Trophoblast cell (in vitro differentiated cells and primary cell): ENCODE results near the gene KRAS. TPM values are rescaled to one million over a fixed set of nuclear protein-coding genes. Genes with fewer than 3 reads are reported as not detected.
A peak's percentile ranks its signal among the peaks of the same experiment; 100 is the strongest.

Experiments
- DNase-seq, 2 donors: peaks; one replicate each; pipeline ENCODE4 v3.0.0-alpha.2; 2016
- H2AFZ ChIP-seq: 2 replicates; pipeline ENCODE4 v1.6.1; 2013; ENCODE audit warnings: low read length, moderate library complexity, mild to moderate bottlenecking; ENCODE audit not compliant: insufficient read depth, poor library complexity
- H2AK5ac ChIP-seq: 2 replicates; pipeline ENCODE4 v1.6.1; 2013; ENCODE audit warnings: mild to moderate bottlenecking, low read length
- H2BK120ac ChIP-seq: 2 replicates; pipeline ENCODE4 v1.6.1; 2013; ENCODE audit warnings: low read length, mild to moderate bottlenecking, moderate library complexity; ENCODE audit not compliant: insufficient read depth, poor library complexity
- H2BK12ac ChIP-seq: 2 replicates; pipeline ENCODE4 v1.6.1; 2013; ENCODE audit warnings: mild to moderate bottlenecking, low read length, moderate library complexity
- H2BK5ac ChIP-seq: 2 replicates; pipeline ENCODE4 v1.6.1; 2013; ENCODE audit warnings: low read length, low read depth, moderate library complexity, mild to moderate bottlenecking; ENCODE audit not compliant: poor library complexity
- H3K14ac ChIP-seq: 2 replicates; pipeline ENCODE4 v1.6.1; 2013; ENCODE audit warnings: mild to moderate bottlenecking, low read length
- H3K18ac ChIP-seq: 2 replicates; pipeline ENCODE4 v1.6.1; 2013; ENCODE audit warnings: mild to moderate bottlenecking, low read length
- H3K23ac ChIP-seq: 2 replicates; pipeline ENCODE4 v1.6.1; 2013; ENCODE audit warnings: low read length
- H3K27ac ChIP-seq: 2 replicates; pipeline ENCODE4 v1.5.1; 2013; ENCODE audit warnings: low read depth, mild to moderate bottlenecking, inconsistent platforms, low read length, moderate library complexity
- H3K27me3 ChIP-seq: 2 replicates; pipeline ENCODE4 v1.6.1; 2013; ENCODE audit warnings: inconsistent platforms, mild to moderate bottlenecking, low read length, moderate library complexity; ENCODE audit not compliant: insufficient read depth
- H3K36me3 ChIP-seq, 2 experiments: 1 replicate in 1 of 2; 2 replicates in 1 of 2; pipeline ENCODE4 v1.6.1; 2013; ENCODE audit warnings: low read length in 2 of 2, mild to moderate bottlenecking in 2 of 2, moderate library complexity in 1 of 2; ENCODE audit not compliant: insufficient read depth in 2 of 2, control insufficient read depth in 1 of 2
- H3K4ac ChIP-seq: 2 replicates; pipeline ENCODE4 v1.6.1; 2013; ENCODE audit warnings: low read depth, mild to moderate bottlenecking, low read length, moderate library complexity
- H3K4me1 ChIP-seq, 2 experiments: 1 replicate in 1 of 2; 2 replicates in 1 of 2; pipeline ENCODE4 v1.6.1; 2013; ENCODE audit warnings: low read length in 2 of 2, mild to moderate bottlenecking in 2 of 2, moderate library complexity in 1 of 2; ENCODE audit not compliant: insufficient read depth in 2 of 2, control insufficient read depth in 1 of 2
- H3K4me2 ChIP-seq: 2 replicates; pipeline ENCODE4 v1.6.1; 2013; ENCODE audit warnings: inconsistent platforms, mild to moderate bottlenecking, low read length, moderate library complexity
- H3K4me3 ChIP-seq: 2 replicates; pipeline ENCODE4 v1.5.1; 2013; ENCODE audit warnings: mild to moderate bottlenecking, low read depth, low read length, inconsistent platforms
- H3K79me1 ChIP-seq: one replicate; pipeline ENCODE4 v1.6.1; 2013; ENCODE audit warnings: low read length
- H3K79me2 ChIP-seq: 2 replicates; pipeline ENCODE4 v1.6.1; 2013; ENCODE audit warnings: low read length, mild to moderate bottlenecking; ENCODE audit not compliant: control insufficient read depth, insufficient read depth, poor library complexity
- H3K9ac ChIP-seq: 2 replicates; pipeline ENCODE4 v1.6.1; 2013; ENCODE audit warnings: mild to moderate bottlenecking, low read length
- H3K9me3 ChIP-seq: 2 replicates; pipeline ENCODE4 v1.6.1; 2013; ENCODE audit warnings: low read depth, mild to moderate bottlenecking, control low read depth, inconsistent platforms, low read length; ENCODE audit not compliant: insufficient read depth
- H4K12ac ChIP-seq: 2 replicates; pipeline ENCODE4 v1.6.1; 2013; ENCODE audit warnings: low read depth, mild to moderate bottlenecking, low read length, moderate library complexity
- H4K8ac ChIP-seq: 2 replicates; pipeline ENCODE4 v1.6.1; 2013; ENCODE audit warnings: low read depth, mild to moderate bottlenecking, low read length, moderate library complexity
- H4K91ac ChIP-seq: one replicate; pipeline ENCODE4 v1.6.1; 2013; ENCODE audit warnings: low read depth, mild to moderate bottlenecking, low read length, moderate library complexity
- WGBS: extraction: QIAGEN DNeasy Blood & Tissue Kit; methylation state at CpG from one replicate; pipeline ENCODE4 v1.1.7; 2013; ENCODE audit warnings: missing lambda C conversion rate; ENCODE audit not compliant: insufficient read length, insufficient coverage; ENCODE audit errors: extremely low coverage; 5-methylcytosine and 5-hydroxymethylcytosine counted together
- polyA plus RNA-seq: library from polyadenylated mRNA; stranded (reverse); fragments of 200-250 nt; gene quantifications from 2 replicates; pipeline ENCODE4 v1.2.3, GENCODE V29; 2013

Gene KRAS
- 41.8 and 42.2 TPM in 2 replicates for polyA plus RNA-seq

DNA sequence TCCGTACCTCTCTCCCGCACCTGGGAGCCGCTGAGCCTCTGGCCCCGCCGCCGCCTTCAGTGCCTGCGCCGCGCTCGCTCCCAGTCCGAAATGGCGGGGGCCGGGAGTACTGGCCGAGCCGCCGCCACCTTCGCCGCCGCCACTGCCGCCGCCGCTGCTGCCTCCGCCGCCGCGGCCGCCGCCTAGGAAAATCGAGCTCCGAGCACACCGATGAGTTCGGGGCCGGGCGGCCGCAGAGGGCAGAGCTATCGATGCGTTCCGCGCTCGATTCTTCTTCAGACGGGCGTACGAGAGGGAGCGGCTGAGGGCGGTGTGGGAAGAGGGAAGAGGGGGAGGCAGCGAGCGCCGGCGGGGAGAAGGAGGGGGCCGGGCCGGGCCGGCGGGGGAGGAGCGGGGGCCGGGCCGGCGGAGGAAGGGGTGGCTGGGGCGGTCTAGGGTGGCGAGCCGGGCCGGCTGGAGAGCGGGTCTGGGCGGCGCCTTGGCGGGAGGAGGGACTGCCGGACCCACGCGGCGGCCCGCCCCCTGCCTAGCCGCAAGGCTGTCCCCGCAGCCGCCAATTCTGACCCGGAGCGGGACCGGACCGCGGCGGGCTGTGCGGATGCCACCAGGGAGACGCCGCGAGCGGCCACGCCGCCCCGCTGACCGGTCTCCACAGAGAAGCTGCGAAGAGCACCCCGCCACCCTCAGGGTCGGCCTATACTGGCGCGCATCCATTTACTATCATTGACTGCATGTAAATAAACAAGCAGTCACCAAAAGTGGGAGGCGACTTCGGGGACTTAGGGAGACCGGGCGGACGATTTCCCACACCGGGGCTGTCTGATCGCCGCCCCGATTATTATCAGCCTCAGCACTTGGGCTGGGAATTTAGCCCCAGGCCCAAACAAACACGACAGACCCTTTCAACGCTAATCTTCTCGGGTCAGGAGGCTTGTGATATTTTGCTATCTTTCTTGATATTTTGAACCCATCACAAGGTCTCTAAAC lies at the start of gene KRAS:
Gene KRAS, minus strand, starts transcription at position 186 of the 987 bp plus-strand sequence.
- Histone ChIP-seq H3K9me3 (no peaks in the 10 kb centered on the region), H3K23ac (no peak within 1 kb of the TSS), H3K4ac (peak within 1 kb of the TSS; percentile 78), H3K4me3 (peak within 1 kb of the TSS; percentile 98), H3K4me2 (peak within 1 kb of the TSS; percentile 70), H4K12ac (peak within 1 kb of the TSS; percentile 77), H3K27ac (peak within 1 kb of the TSS; percentile 95), H3K36me3 (peaks cover 0 to 4% of the 10 kb centered on the region in 2 experiments), H3K14ac (peak within 1 kb of the TSS; percentile 94), H4K91ac (peak within 1 kb of the TSS; percentile 57), H2AFZ (peak within 1 kb of the TSS; percentile 92), H2BK5ac (peak within 1 kb of the TSS; percentile 97), H2BK12ac (no peak within 1 kb of the TSS), H3K79me1 (peaks cover 11% of the 10 kb centered on the region), H3K9ac (peak within 1 kb of the TSS; percentile 93), H3K4me1 (peaks cover 2 to 9% of the 10 kb centered on the region in 2 experiments), H3K18ac (peak within 1 kb of the TSS; percentile 99), H4K8ac (peak within 1 kb of the TSS; percentile 95), H2AK5ac (no peak within 1 kb of the TSS), H3K27me3 (no peaks in the 10 kb centered on the region), H2BK120ac (peak within 1 kb of the TSS; percentile 92), H3K79me2 (peaks cover 15% of the 10 kb centered on the region)
- no CpG with 5 or more reads among the region's 105 CpGs for WGBS
- DNase-seq, result peak; percentile 93 to 98

- DNase-seq, result no peak
Measured at GRCh38 chr12:25296381-25296780, 45.7 kb upstream of the KRAS start.

DNA sequence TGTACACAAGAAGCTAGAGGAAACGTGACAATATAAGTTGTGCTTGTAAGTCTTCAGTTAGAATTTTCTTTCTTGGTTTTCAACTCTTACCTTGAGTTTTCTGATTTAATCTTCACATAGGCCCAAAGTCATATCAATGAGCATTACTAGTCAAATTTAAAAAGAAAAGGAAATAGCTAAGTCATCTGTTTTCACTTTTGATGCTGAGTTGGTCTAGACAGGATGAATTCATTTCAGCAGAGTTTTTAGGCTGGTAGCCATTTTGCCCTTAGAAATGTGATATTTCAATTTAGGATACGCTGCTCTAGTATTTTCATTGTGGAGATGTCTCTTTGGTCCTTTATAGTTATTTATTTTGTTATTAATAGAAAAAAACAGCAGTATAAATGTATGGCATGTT lies 44.6 kb upstream of the KRAS start:
- no peaks in the 10 kb centered on the region for H3K27me3 ChIP-seq
- no peak overlapping the region for H3K27ac ChIP-seq
- no peak overlapping the region for H2AK5ac ChIP-seq
- H4K91ac ChIP-seq, result no peak overlapping the region
- H3K9ac ChIP-seq, result no peak overlapping the region
- no CpG with 5 or more reads among the region's 2 CpGs for WGBS
- no peak overlapping the region for H2BK120ac ChIP-seq
- no peaks in the 10 kb centered on the region for H3K79me1 ChIP-seq
- H3K79me2 ChIP-seq, result no peaks in the 10 kb centered on the region
- no peak overlapping the region for H4K8ac ChIP-seq
- no peak overlapping the region for H2AFZ ChIP-seq
- H3K4me1 ChIP-seq, result no peaks in the 10 kb centered on the region
- no peak overlapping the region for H3K18ac ChIP-seq
- H3K23ac ChIP-seq, result no peak overlapping the region
- no peak overlapping the region for H3K14ac ChIP-seq
- no peak overlapping the region for H3K4ac ChIP-seq
- H2BK5ac ChIP-seq, result no peak overlapping the region
- H3K9me3 ChIP-seq, result no peaks in the 10 kb centered on the region
- no peak overlapping the region for H3K4me3 ChIP-seq
- no peak overlapping the region for H4K12ac ChIP-seq
- no peak overlapping the region for H2BK12ac ChIP-seq
- H3K4me2 ChIP-seq, result no peak overlapping the region
- no peaks in the 10 kb centered on the region for H3K36me3 ChIP-seq
- DNase-seq, result no peak

More at GRCh38 chr12:25296381-25296780, 45.7 kb upstream of the KRAS start:
- Histone ChIP-seq H3K18ac (no peak overlapping the region), H3K4me1 (no peaks in the 10 kb centered on the region), H3K9ac (no peak overlapping the region), H3K4me3 (no peak overlapping the region), H4K8ac (no peak overlapping the region), H4K12ac (no peak overlapping the region), H2BK120ac (no peak overlapping the region), H3K27ac (no peak overlapping the region), H3K79me2 (no peaks in the 10 kb centered on the region), H3K9me3 (no peaks in the 10 kb centered on the region), H3K14ac (no peak overlapping the region), H2AK5ac (no peak overlapping the region), H2AFZ (no peak overlapping the region), H3K36me3 (no peaks in the 10 kb centered on the region), H2BK5ac (no peak overlapping the region), H3K23ac (no peak overlapping the region), H3K27me3 (no peaks in the 10 kb centered on the region), H3K79me1 (no peaks in the 10 kb centered on the region), H3K4ac (no peak overlapping the region), H3K4me2 (no peak overlapping the region), H4K91ac (no peak overlapping the region), H2BK12ac (no peak overlapping the region)

DNA sequence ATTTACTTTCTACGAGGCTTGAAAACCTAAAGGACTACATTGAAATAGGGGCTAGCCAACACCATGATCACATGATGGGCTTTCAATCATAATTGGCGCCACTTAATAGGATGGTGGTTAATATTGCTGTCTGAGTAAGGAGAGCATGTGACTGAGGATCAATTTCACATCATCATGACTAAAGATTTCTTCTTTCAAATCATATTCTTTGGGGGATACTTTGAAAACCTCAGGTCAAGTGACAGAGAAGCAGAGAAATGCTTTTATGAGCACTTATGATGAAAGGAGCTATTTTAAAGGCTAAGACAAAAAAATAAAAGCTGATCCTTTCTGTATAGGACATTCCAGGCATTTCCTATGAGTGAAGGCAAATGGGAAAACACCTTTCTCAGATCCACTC lies 42.9 kb upstream of the KRAS start:
- Histone ChIP-seq H2AFZ (no peak overlapping the region), H3K23ac (no peak overlapping the region), H3K36me3 (no peaks in the 10 kb centered on the region), H2BK12ac (no peak overlapping the region), H3K14ac (no peak overlapping the region), H3K4me1 (no peaks in the 10 kb centered on the region), H3K4ac (no peak overlapping the region), H3K9ac (no peak overlapping the region), H2AK5ac (no peak overlapping the region), H3K79me1 (no peaks in the 10 kb centered on the region), H3K18ac (no peak overlapping the region), H4K91ac (no peak overlapping the region), H3K9me3 (no peaks in the 10 kb centered on the region), H4K8ac (no peak overlapping the region), H3K79me2 (no peaks in the 10 kb centered on the region), H4K12ac (no peak overlapping the region), H3K27ac (no peak overlapping the region), H3K4me3 (no peak overlapping the region), H3K27me3 (no peaks in the 10 kb centered on the region), H3K4me2 (no peak overlapping the region), H2BK120ac (no peak overlapping the region), H2BK5ac (no peak overlapping the region)
- DNase-seq, result no peak
- no CpG with 5 or more reads among the region's 2 CpGs for WGBS
